ENCODE measurements around the gene SOX10.

The SOX10 gene

GRCh38 chr22:37930270-37930951 lies 53.9 kb downstream of the SOX10 start:
- no peak for DNase-seq (ENCODE audit: low read depth in 2 of 2)

GRCh38 chr22:37929390-37929789 lies 55.0 kb downstream of the SOX10 start:
- no peak for DNase-seq (ENCODE audit: low read depth in 2 of 2)

- DNase-seq (ENCODE audit: low read depth in 2 of 2), result no peak
Measured at GRCh38 chr22:37927637-37927936, 56.8 kb downstream of the SOX10 start.

DNA sequence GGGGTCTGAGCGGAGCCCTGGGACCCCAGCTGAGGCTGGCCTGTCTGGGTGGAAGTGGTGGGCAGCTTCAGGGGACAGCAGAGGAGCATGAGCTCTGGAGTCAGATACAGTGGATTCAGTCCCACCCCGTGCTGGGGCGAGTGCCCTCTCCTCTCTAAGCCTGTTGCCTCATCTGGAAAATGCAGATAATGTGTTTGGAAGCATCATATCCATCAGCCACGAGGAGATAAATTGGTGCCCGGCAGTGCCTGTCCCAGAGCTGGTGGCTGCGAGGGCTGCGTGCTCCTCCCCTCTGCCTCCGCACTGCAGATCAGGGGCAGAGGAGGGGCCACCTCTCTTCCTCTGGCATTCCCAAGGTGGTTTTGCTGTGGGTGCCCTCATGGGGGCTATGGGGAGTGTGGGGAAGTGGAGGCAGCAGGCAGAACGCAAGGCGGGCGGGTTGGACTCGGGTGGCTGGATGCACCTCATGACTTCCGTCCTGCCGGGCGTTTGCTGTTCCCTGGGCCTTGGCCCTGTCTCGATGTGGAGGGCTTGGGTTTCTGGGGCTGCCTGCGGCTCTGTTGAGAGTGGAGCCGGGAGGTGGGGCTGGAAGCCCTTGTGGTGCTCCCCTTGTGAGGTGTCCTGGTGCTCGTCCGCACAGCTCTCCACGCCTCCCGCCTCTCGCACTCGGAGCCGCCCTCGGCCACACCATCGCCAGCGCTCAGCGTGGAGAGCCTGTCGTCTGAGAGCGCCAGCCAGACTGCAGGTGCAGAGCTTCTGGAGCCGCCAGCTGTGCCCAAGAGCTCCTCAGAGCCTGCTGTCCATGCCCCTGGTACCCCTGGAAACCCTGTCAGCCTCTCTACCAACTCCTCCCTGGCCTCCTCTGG lies 57.4 kb downstream of the SOX10 start:
- DNase-seq (ENCODE audit: low read depth in 2 of 2), result no peak

GRCh38 chr22:37926358-37926757 lies 58.0 kb downstream of the SOX10 start:
- no peak for DNase-seq (ENCODE audit: low read depth in 2 of 2)

- no peak for DNase-seq (ENCODE audit: low read depth in 2 of 2)
Measured at GRCh38 chr22:37925767-37926166, 58.6 kb downstream of the SOX10 start.

GRCh38 chr22:37925330-37925729 lies 59.0 kb downstream of the SOX10 start:
- no peak for DNase-seq (ENCODE audit: low read depth in 2 of 2)

DNA sequence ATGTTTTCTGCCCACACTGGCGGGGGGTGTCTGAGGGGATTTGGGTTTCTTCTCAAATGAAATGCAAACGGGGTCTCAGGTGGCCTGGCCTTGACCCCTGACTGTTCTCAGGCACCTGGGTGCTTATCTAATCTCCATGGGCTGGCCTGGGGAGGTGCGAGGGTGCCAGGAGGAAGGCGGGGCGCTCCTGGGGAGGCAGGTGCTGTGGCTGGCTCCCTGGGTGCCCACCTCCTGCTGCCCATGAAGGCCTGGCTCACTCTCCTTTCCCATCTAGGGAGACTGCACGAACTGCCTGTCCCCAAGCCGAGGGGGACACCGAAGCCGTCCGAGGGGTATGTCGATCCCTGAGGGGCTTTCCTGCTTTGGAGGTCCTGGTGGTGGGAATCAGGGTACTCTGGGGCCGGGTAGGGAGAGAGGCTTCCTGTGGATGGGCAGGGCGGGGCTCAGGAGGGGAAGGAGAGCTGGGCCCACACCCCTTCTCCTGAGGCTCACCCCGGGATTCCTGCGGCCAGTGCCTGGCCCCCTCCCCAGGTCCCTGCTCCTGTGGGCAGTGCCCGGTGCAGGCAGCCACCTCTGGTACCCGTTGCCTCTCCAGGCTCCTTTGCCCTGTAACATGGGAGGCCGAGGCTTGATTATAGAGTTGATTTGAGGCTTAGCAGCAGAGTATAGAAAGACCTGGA lies 59.8 kb downstream of the SOX10 start:
- DNase-seq (ENCODE audit: low read depth in 2 of 2), result no peak

DNA sequence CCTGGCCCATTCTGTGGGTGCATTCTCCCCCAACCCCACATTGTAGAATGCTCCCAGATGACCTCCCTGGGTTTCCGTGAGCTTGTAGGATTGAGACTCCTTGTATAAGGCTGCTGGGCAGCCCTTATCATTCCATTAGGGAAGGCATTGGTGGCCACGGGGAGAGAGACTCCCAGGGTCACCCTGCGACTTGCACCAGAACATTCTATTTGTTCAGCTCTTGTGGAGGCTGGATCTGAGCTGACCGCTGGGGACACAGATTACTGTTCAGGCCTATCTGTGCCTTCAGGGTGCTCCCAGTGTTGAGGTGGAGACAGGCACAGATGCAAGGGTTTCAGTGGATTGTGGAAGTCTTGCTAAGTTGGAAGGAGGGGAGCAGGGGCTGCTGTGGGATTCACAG lies 60.4 kb downstream of the SOX10 start:
- DNase-seq (ENCODE audit: low read depth in 2 of 2), result no peak

All from stimulated activated CD8-positive, alpha-beta memory T cell treated with anti-CD3 and anti-CD28 coated beads, Interleukin-7, amount 100 ng/mL, for 4 hours (primary cell).